ENCODE measurements around the gene SMAD5. TPM values are rescaled to one million over a fixed set of nuclear protein-coding genes. Genes with fewer than 3 reads are reported as not detected.

The SMAD5 gene
- total and polyA plus RNA-seq, 2 experiments from 2014 or later, result 34.4 to 68.8 TPM

- H3K4me3 ChIP-seq, result peak overlapping the region; percentile 42
- DNase-seq (ENCODE audit: low spot score), result peak; percentile 40
- H3K9me3 ChIP-seq (ENCODE audit: low read depth), result no peaks in the 10 kb centered on the region
- peak overlapping the region; percentile 26 for H2AFZ ChIP-seq
- H3K79me2 ChIP-seq, result no peaks in the 10 kb centered on the region
- no peaks in the 10 kb centered on the region for H3K9me2 ChIP-seq (replicated peaks; ENCODE audit: insufficient read depth)
- no peak overlapping the region for H3K27ac ChIP-seq
- H4K20me1 ChIP-seq (ENCODE audit: insufficient read depth, poor library complexity, severe bottlenecking), result no peaks in the 10 kb centered on the region
- H3K27me3 ChIP-seq, result peaks cover 31% of the 10 kb centered on the region
- TF ChIP-seq CTCF (IDR thresholded peaks at IDR 0.05; ENCODE audit: poor library complexity) (no peak), EZH2phosphoT487 (IDR thresholded peaks at IDR 0.05; ENCODE audit: low read depth, severe bottlenecking, unreplicated experiment) (no peak), EZH2 (IDR thresholded peaks at IDR 0.05; ENCODE audit: borderline replicate concordance) (peak; percentile 75)
- peak overlapping the region; percentile 100 for H3K4me2 ChIP-seq
- H3K36me3 ChIP-seq (replicated peaks; ENCODE audit: insufficient read depth, low read depth), result no peaks in the 10 kb centered on the region
- peaks cover 28% of the 10 kb centered on the region for H3K4me1 ChIP-seq (ENCODE audit: insufficient read depth)
- 2% methylated on average over 56 of the region's 56 CpGs for whole genome bisulfite sequencing (ENCODE audit: low lambda C conversion rate, missing lambda C conversion rate)
These were observed 59.4 kb downstream of the SMAD5 start for GRCh38 chr5:136192015-136192525.

- H3K4me2 ChIP-seq, result peak within 1 kb of the TSS; percentile 100
- H3K9me3 ChIP-seq (ENCODE audit: low read depth), result no peaks in the 10 kb centered on the region
- H3K4me3 ChIP-seq, result peak within 1 kb of the TSS; percentile 42
- no peaks in the 10 kb centered on the region for H3K36me3 ChIP-seq (replicated peaks; ENCODE audit: insufficient read depth, low read depth)
- under 1% methylated on average over 68 of the region's 81 CpGs for WGBS (ENCODE audit: low lambda C conversion rate, missing lambda C conversion rate)
- no peak within 1 kb of the TSS for H3K27ac ChIP-seq
- H2AFZ ChIP-seq, result peak within 1 kb of the TSS; percentile 57
- DNase-seq (ENCODE audit: low spot score), result peak; percentile 62
- H3K27me3 ChIP-seq, result peaks cover 31% of the 10 kb centered on the region
- TF ChIP-seq EZH2 (IDR thresholded peaks at IDR 0.05; ENCODE audit: borderline replicate concordance), result no peak
- no peak for TF ChIP-seq CTCF (IDR thresholded peaks at IDR 0.05; ENCODE audit: poor library complexity)
- no peak for TF ChIP-seq EZH2phosphoT487 (IDR thresholded peaks at IDR 0.05; ENCODE audit: low read depth, severe bottlenecking, unreplicated experiment)
- H3K9me2 ChIP-seq (replicated peaks; ENCODE audit: insufficient read depth), result no peaks in the 10 kb centered on the region
- H3K79me2 ChIP-seq, result no peaks in the 10 kb centered on the region
- no peaks in the 10 kb centered on the region for H4K20me1 ChIP-seq (ENCODE audit: insufficient read depth, poor library complexity, severe bottlenecking)
- H3K4me1 ChIP-seq (ENCODE audit: insufficient read depth), result peaks cover 24% of the 10 kb centered on the region
These were observed 60.1 kb downstream of the SMAD5 start, which contains the start of gene SMIM32 for GRCh38 chr5:136192526-136193321. Gene SMIM32 (minus strand): TSS chr5:136193162. CDS start chr5:136192524, 638 bp downstream.

- no peaks in the 10 kb centered on the region for H3K9me3 ChIP-seq (ENCODE audit: low read depth)
- H3K4me1 ChIP-seq (ENCODE audit: insufficient read depth), result peaks cover 24% of the 10 kb centered on the region
- WGBS (ENCODE audit: low lambda C conversion rate, missing lambda C conversion rate), result 72% methylated on average over 18 of the region's 18 CpGs
- H3K27me3 ChIP-seq, result peaks cover 31% of the 10 kb centered on the region
- DNase-seq (ENCODE audit: low spot score), result no peak
- no peaks in the 10 kb centered on the region for H3K9me2 ChIP-seq (replicated peaks; ENCODE audit: insufficient read depth)
- H3K36me3 ChIP-seq (replicated peaks; ENCODE audit: insufficient read depth, low read depth), result no peaks in the 10 kb centered on the region
- no peaks in the 10 kb centered on the region for H3K79me2 ChIP-seq
- no peaks in the 10 kb centered on the region for H4K20me1 ChIP-seq (ENCODE audit: insufficient read depth, poor library complexity, severe bottlenecking)
- H3K27ac ChIP-seq, result no peak overlapping the region
- peak overlapping the region; percentile 57 for H2AFZ ChIP-seq
- peak overlapping the region; percentile 100 for H3K4me2 ChIP-seq
- TF ChIP-seq EZH2 (IDR thresholded peaks at IDR 0.05; ENCODE audit: borderline replicate concordance), result no peak
- H3K4me3 ChIP-seq, result peak overlapping the region; percentile 42
These were observed 60.8 kb downstream of the SMAD5 start for GRCh38 chr5:136193322-136193935.

- H4K20me1 ChIP-seq (ENCODE audit: insufficient read depth, poor library complexity, severe bottlenecking), result no peaks in the 10 kb centered on the region
- H3K27ac ChIP-seq, result no peak overlapping the region
- peaks cover 31% of the 10 kb centered on the region for H3K27me3 ChIP-seq
- TF ChIP-seq CTCF (IDR thresholded peaks at IDR 0.05; ENCODE audit: poor library complexity) (no peak), EZH2phosphoT487 (IDR thresholded peaks at IDR 0.05; ENCODE audit: low read depth, severe bottlenecking, unreplicated experiment) (no peak), EZH2 (IDR thresholded peaks at IDR 0.05; ENCODE audit: borderline replicate concordance) (no peak)
- H3K4me2 ChIP-seq, result no peak overlapping the region
- H2AFZ ChIP-seq, result no peak overlapping the region
- no peak overlapping the region for H3K4me3 ChIP-seq
- no peaks in the 10 kb centered on the region for H3K9me3 ChIP-seq (ENCODE audit: low read depth)
- no peaks in the 10 kb centered on the region for H3K79me2 ChIP-seq
- H3K9me2 ChIP-seq (replicated peaks; ENCODE audit: insufficient read depth), result no peaks in the 10 kb centered on the region
- no peaks in the 10 kb centered on the region for H3K36me3 ChIP-seq (replicated peaks; ENCODE audit: insufficient read depth, low read depth)
- DNase-seq (ENCODE audit: low spot score), result no peak
- 90% methylated on average over 3 of the region's 3 CpGs for WGBS (ENCODE audit: low lambda C conversion rate, missing lambda C conversion rate)
- peaks cover 24% of the 10 kb centered on the region for H3K4me1 ChIP-seq (ENCODE audit: insufficient read depth)
These were observed 61.9 kb downstream of the SMAD5 start for GRCh38 chr5:136194576-136194975.
